GM19240 (cell line): ENCODE measurements around the gene TSSK2.

ENCODE experiments used
- DNase-seq: peaks from one replicate; pipeline ENCODE4 v3.0.0; 2011; ENCODE audit warnings: low spot score; ENCODE audit not compliant: insufficient read length

TSSK2 gene

GRCh38 chr22:19125011-19125410 lies 6.1 kb upstream of the TSSK2 start:
- DNase-seq: no peak

- DNase-seq: no peak
Observed at GRCh38 chr22:19125474-19126308, 5.4 kb upstream of the TSSK2 start.

GRCh38 chr22:19126309-19127273 lies 4.5 kb upstream of the TSSK2 start:
- no peak for DNase-seq

- no peak for DNase-seq
Observed at GRCh38 chr22:19127329-19128008, 3.6 kb upstream of the TSSK2 start.

GRCh38 chr22:19128009-19128401 lies 3.1 kb upstream of the TSSK2 start:
- DNase-seq: no peak

GRCh38 chr22:19128946-19129727 lies 2.0 kb upstream of the TSSK2 start:
- no peak for DNase-seq

- no peak for DNase-seq
Observed at GRCh38 chr22:19129871-19130270, 1.2 kb upstream of the TSSK2 start.

- no peak for DNase-seq
Observed at GRCh38 chr22:19131685-19132015, 542 bp downstream of the TSSK2 start.

- no peak for DNase-seq
Observed at GRCh38 chr22:19132153-19132552, 1.0 kb downstream of the TSSK2 start.

- no peak for DNase-seq
Observed at GRCh38 chr22:19132693-19133400, 1.7 kb downstream of the TSSK2 start.

- no peak for DNase-seq
Observed at GRCh38 chr22:19133561-19133960, 2.5 kb downstream of the TSSK2 start.

- DNase-seq: no peak
Observed at GRCh38 chr22:19134176-19134831, 3.2 kb downstream of the TSSK2 start.

- DNase-seq: no peak
Observed at GRCh38 chr22:19134874-19135273, 3.8 kb downstream of the TSSK2 start.

GRCh38 chr22:19136915-19137314 lies 5.8 kb downstream of the TSSK2 start:
- no peak for DNase-seq

- no peak for DNase-seq
Observed at GRCh38 chr22:19137384-19138216, 6.5 kb downstream of the TSSK2 start.

- no peak for DNase-seq
Observed at GRCh38 chr22:19138217-19139000, 7.3 kb downstream of the TSSK2 start.

- DNase-seq: no peak
Observed at GRCh38 chr22:19139001-19139356, 7.9 kb downstream of the TSSK2 start.

- no peak for DNase-seq
Observed at GRCh38 chr22:19139974-19140373, 8.9 kb downstream of the TSSK2 start.
